Lower leg skin (tissue), 4 donors: Measurements from ENCODE around the gene KLHL7. TPM values are rescaled to one million over a fixed set of nuclear protein-coding genes. Genes with fewer than 3 reads are reported as not detected.

Source experiments
- DNase-seq, 2 donors: peaks; one replicate each; pipeline ENCODE4 v3.0.0-alpha.2; 2019; ENCODE audit warnings: low spot score in 2 of 2
- H3K4me3 ChIP-seq: fragments of 200-600 bp; sonication (generic); 2 replicates; pipeline ENCODE4 v1.5.1; 2017; ENCODE audit warnings: mild to moderate bottlenecking, low read depth; ENCODE audit not compliant: poor library complexity, severe bottlenecking
- CTCF ChIP-seq, 3 donors: fragments of 450-650 bp; IDR thresholded peaks; one replicate each; pipeline ENCODE4 v1.5.1; 2016; ENCODE audit warnings: antibody characterized with exemption in 3 of 3, mild to moderate bottlenecking in 3 of 3, moderate library complexity in 2 of 3
- POLR2A ChIP-seq, 2 donors: fragments of 450-650 bp; IDR thresholded peaks; one replicate each; pipeline ENCODE4 v1.6.1; 2016 to 2017; ENCODE audit warnings: antibody characterized with exemption in 2 of 2, mild to moderate bottlenecking in 1 of 2, moderate library complexity in 1 of 2
- WGBS, 2 donors: methylation state at CpG; one replicate each; pipeline ENCODE4 v1.1.5; 2018; 5-methylcytosine and 5-hydroxymethylcytosine counted together
- intact Hi-C: fragments of 100-400 bp; cut with DNase I; formaldehyde crosslinking; loops from one replicate; pipeline ENCODE4 v1.15.0; 2023; ENCODE audit warnings: low total_unique reads
- total RNA-seq, 4 donors: library from RNA; depleted of rRNA; stranded (reverse); fragments of >200 nt; gene quantifications; one replicate each; pipeline ENCODE4 v1.1.0, GENCODE V29; 2016

Gene KLHL7
- total RNA-seq, 4 donors from 2014 or later = 32.1 to 37.1 (median 34.4) TPM

DNA sequence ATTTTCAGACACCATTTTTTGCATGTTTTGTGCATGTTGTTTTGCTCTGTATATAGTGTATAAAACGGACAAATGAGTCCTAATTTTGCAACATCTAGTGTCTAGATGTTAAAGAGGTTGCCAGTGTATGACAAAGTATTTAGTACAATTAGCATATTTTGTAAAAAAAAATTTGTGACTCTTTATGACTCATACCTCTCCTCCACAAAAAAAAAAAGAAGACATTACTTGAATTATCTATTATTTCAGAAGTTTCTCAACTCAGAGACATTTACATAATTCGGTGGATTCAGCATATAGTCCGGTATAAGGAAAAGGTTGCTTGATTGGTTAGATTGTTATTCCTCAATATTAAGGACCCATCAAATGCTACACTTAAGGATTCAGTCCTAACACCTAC is 102.3 kb downstream of the KLHL7 start:
- WGBS, 2 donors = 66 to 72% methylated on average over 3 of the region's 3 CpGs
- TF ChIP-seq POLR2A (IDR thresholded peaks at IDR 0.05) (no peak), CTCF (IDR thresholded peaks at IDR 0.05) (no peak)
- no peak for DNase-seq
- no peak overlapping the region for H3K4me3 ChIP-seq
- intact Hi-C loops = no loop called here

DNA sequence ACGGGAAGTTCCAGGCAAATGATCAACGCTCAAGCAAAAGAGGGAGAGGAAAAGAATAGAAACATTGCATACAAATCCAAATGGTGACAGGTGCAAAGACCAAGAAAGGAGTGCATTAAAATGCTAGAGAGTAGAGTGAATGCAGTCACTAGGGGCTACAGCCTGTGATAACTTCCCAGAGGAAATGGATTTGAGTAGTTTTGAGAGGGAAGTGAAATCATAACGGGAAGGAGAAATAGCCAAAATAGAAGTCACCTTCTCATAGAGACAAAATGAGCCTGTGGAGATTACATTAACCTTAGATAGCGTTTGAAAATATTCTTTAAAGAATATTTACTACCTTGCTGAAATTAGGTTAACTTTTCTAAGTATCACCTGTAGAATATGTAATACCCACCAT is 102.7 kb downstream of the KLHL7 start:
- intact Hi-C loops = no loop called here
- H3K4me3 ChIP-seq = no peak overlapping the region
- TF ChIP-seq POLR2A (IDR thresholded peaks at IDR 0.05) (no peak), CTCF (IDR thresholded peaks at IDR 0.05) (no peak)
- WGBS, 2 donors = 83% methylated on average over 4 of the region's 4 CpGs
- DNase-seq = no peak

DNA sequence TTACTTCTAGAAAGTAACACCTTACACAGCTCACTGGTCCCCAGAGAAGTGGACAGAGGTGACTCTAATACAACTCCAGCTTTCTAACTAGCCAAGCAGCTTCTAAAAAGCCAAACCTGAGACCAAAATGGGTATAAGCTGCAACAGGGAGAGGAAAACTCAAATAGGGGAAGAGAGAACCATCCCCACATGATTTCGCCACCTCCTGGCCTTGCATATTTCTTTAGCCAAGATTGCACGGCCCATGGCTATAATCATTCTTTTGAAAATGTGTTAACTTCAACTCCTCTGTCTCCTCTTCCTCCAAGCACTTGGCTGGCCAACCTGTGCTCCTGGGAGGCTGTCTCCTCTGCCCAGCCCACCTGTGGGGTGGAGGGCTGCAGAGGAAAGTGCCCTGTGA is 104.9 kb downstream of the KLHL7 start:
- no peak for DNase-seq
- whole genome bisulfite sequencing, 2 donors = 65 to 82% methylated on average over 2 of the region's 2 CpGs
- intact Hi-C loops = no loop called here

GRCh38 chr7:23211589-23211988 is 106.0 kb downstream of the KLHL7 start:
- 67 to 79% methylated on average over 11 of the region's 11 CpGs for WGBS, 2 donors
- TF ChIP-seq POLR2A (IDR thresholded peaks at IDR 0.05) = no peak
- TF ChIP-seq CTCF (IDR thresholded peaks at IDR 0.05) = no peak
- no peak for DNase-seq
- no peak overlapping the region for H3K4me3 ChIP-seq
- intact Hi-C loops = no loop called here

More for the DNA sequence above, 104.9 kb downstream of the KLHL7 start:
- no peak for TF ChIP-seq POLR2A (IDR thresholded peaks at IDR 0.05)
- no peak overlapping the region for H3K4me3 ChIP-seq

- TF ChIP-seq POLR2A (IDR thresholded peaks at IDR 0.05) = no peak
- TF ChIP-seq CTCF (IDR thresholded peaks at IDR 0.05) = no peak
- intact Hi-C loops = no loop called here
- DNase-seq = no peak
- WGBS, 2 donors = 89% methylated on average over 2 of the region's 2 CpGs
- no peak overlapping the region for H3K4me3 ChIP-seq
These were observed 106.8 kb downstream of the KLHL7 start for GRCh38 chr7:23212395-23212794.

DNA sequence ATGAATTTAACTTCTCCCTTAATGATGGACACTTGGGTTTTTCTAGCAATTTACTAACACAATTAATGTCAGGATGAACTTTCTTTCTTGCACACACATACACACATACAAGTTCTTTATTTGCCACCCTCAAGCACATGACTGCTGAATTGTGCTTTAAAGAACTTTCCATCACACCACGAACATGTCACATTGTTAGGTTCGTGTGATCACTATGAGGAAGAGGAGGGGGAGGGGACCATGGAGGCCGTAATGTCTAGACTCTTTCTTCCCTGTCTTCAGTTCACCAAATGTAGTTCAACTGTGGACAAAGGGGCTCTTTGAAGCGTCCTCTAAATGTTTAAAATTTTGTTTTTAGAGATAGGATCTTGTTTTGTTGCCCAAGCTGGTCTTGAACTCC is 107.3 kb downstream of the KLHL7 start:
- 80 to 90% methylated on average over 4 of the region's 4 CpGs for WGBS, 2 donors
- intact Hi-C loops = no loop called here
- DNase-seq = no peak
- H3K4me3 ChIP-seq = no peak overlapping the region
- TF ChIP-seq CTCF (IDR thresholded peaks at IDR 0.05) (no peak), POLR2A (IDR thresholded peaks at IDR 0.05) (no peak)
